Brain pericyte (primary cell): Measurements from ENCODE around the gene EFNA3.
"Not testable (repeated sequence)": the region's sequence is repeated elsewhere in the genome, so short reads cannot be mapped to it uniquely, and the experiment has no call there.

ENCODE experiments used
- DNase-seq: peaks from one replicate; pipeline ENCODE4 v3.0.0-alpha.2; 2012; ENCODE audit warnings: low read depth, low spot score

EFNA3 gene

DNA sequence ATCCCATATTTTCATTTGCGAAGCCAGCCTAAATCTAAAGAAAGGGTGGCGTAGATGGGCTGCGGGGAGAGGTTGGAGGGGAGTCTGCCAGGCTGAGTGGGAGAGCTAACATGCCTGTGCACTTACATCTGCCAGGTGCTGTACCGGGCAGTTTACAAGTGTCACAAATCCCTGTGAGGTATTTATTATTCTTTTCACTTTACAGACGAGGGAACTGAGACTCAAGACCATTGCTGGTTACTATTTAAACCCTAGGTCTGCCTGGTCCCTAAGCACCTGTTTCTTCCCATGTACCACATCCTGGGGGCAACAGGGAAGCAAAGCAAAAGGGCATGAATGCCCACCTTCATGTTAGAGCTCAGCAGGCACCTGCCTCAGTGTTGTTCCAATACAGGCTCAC lies 29.7 kb downstream of the EFNA3 start:
- no peak for DNase-seq

DNA sequence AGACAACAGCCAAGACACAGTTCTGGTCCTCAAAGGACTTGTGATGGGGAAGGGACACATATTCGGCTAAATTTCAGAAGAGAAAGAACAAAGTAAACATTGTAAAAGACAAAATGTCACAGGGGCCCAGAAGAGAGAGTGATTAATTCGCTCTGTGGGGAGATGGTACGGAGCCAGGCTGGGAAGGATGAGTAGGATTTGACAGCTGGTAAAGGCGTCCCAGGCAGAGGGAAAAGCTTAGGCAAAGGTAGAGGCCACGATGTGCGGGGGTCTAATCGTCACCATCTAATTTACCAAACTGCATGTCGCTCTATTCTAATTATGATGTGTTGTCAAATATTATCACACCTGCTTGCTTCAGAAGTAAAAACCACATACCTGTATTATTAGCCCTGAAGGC lies 31.7 kb downstream of the EFNA3 start:
- DNase-seq, result no peak

DNA sequence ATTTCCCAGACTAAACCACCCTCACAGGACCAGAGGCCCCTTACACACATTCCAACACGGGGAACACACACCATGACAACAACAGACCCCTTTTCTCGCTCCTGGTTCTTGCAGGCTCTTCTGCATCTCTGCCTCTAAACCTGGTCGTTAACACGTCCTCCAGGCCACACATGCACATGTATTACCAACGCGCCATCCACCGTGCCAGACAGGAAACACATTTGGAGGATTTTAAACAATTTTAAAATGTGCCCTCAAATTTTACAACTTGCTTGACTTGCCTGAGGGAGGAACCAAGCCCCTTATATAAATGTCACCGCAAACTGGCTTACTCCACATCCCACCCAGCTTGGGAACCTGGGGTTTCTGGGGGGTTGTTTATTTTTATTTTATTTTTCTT lies 32.2 kb downstream of the EFNA3 start:
- no peak for DNase-seq

- no peak for DNase-seq
Measured at GRCh38 chr1:155113450-155113980, 34.9 kb downstream of the EFNA3 start.

- DNase-seq, result no peak
Measured at GRCh38 chr1:155116113-155116764, 37.6 kb downstream of the EFNA3 start.

GRCh38 chr1:155117610-155118009 lies 39.0 kb downstream of the EFNA3 start:
- no peak for DNase-seq

DNA sequence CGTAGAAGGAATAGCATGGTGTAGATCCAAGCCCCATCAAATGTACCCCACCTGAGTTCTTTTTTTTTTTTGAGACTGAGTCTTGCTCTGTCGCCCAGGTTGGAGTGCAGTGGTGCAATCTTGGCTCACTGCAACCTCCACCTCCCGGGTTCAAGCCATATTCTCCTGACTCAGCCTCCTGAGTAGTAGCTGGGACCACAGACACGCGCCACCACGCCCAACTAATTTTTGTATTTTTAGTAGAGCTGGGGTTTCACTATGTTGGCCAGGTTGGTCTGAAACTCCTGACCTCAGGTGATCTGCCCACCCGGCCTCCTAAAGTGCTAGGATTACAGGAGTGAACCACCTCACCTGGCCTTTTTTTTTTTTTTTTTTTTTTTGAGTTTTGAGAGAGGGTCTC lies 39.5 kb downstream of the EFNA3 start:
- not testable (repeated sequence) for DNase-seq

DNA sequence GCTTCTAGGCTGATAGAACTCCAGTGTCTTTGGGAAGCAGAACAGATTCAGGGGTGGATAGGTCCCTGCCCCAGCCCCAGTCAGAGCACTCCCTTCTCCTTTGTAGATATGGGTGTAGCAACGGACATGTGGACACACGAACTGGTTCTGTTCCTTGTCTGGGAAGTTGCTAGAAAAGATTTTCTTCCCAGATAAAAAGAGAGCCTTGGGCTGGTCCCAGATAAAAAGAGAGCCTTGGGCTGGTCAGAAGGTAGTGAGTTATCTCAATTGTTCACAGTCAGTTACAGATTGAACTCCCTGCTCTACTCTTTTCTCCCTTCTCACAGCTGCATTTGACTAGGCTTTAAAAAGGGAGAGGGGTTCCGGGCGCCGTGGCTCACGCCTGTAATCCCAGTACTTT lies 41.6 kb downstream of the EFNA3 start:
- DNase-seq, result no peak

- no peak for DNase-seq
Measured at GRCh38 chr1:155121249-155121648, 42.6 kb downstream of the EFNA3 start.

DNA sequence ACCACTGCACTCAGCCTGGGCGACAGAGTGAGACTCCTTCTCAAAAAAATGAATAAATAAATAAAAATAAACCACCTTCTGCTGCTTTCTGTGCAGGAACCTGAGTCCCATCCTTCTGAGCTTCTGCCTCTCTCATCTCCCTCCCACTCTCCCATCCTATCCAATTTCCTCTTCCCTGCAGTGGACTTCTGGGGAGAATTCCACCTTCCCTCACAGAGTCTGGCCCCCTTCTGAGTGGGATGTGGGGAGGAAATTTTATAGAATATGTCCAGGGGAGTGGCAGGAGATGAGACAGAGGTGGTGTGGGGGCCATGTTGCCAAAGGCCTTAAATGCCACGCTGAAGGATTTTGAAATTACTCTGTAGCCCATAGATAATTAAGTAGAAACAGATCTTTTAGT lies 43.7 kb downstream of the EFNA3 start:
- no peak for DNase-seq

- no peak for DNase-seq
Measured at GRCh38 chr1:155123801-155124200, 45.2 kb downstream of the EFNA3 start.

- DNase-seq, result no peak
Measured at GRCh38 chr1:155124503-155125463, 46.1 kb downstream of the EFNA3 start.

DNA sequence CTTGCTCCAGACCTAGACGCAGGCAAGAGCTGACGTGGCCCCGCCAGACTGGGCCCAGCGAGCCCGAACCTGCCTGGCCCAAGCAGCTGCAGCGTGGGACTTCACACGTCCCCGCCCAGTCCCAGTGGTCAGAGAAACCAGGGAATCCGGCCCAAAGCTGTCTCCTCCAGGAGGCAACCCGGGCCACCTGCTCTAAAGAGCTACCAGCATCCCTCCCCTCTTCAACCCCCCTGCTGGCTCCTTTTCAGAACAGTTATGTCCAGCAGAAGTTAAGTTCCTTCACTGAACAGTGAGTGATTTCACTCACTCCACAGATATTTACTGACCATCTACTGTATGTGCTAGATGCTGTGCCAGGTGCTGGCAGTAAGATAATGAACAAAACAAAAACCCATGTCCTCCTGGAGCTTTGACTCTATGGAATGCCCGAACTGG lies 46.9 kb downstream of the EFNA3 start:
- no peak for DNase-seq

- DNase-seq, result peak; percentile 15
Measured at GRCh38 chr1:155125946-155126555, 47.4 kb downstream of the EFNA3 start.

GRCh38 chr1:155126556-155127104 lies 48.0 kb downstream of the EFNA3 start:
- DNase-seq, result peak; percentile 53

DNA sequence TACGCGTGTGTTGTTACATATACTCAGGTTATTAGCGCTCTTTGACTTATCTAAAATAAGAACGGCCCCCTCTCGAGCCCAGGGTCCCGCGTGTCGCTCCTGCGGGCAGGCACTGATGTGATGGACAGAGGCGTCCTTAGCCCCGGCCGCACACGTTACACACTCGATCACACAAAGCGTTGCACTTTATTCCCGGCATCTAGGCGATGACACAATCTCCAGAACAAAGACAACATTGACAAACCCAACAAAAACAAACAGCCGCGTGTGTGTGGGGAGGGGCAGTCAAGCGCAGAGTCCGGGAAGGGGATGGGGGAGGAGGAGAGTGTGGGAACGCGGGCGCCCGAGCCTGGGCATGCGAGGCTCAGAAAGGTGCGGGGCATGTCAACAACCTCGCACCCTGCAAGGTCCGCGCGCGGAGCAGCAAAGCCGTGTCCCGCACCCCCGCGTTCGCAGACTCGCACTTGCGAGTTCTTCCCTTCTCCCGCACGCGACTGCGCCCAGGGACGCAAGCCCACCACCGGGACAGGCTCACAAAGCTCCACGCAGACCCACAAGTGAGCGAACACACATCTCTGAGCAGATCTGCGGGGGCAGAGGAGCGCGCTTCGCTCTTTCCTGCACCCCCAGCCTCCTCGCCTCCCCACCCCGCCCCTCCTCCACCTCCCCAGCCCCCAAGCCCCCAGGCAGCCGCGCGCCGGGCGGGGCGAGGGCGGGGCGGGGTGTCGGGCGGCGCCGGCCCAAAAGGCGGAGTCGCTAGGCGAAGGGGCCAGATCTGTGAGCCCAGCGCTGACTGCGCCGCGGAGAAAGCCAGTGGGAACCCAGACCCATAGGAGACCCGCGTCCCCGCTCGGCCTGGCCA lies 48.7 kb downstream of the EFNA3 start, which contains the start of gene EFNA1:
Gene EFNA1, plus strand, starts transcription at position 772 of the 862 bp plus-strand sequence. CDS start 102 bp downstream, outside the sequence.
- peak; percentile 42 for DNase-seq

- DNase-seq, result no peak
Measured at GRCh38 chr1:155127967-155128754, 49.5 kb downstream of the EFNA3 start.

DNA sequence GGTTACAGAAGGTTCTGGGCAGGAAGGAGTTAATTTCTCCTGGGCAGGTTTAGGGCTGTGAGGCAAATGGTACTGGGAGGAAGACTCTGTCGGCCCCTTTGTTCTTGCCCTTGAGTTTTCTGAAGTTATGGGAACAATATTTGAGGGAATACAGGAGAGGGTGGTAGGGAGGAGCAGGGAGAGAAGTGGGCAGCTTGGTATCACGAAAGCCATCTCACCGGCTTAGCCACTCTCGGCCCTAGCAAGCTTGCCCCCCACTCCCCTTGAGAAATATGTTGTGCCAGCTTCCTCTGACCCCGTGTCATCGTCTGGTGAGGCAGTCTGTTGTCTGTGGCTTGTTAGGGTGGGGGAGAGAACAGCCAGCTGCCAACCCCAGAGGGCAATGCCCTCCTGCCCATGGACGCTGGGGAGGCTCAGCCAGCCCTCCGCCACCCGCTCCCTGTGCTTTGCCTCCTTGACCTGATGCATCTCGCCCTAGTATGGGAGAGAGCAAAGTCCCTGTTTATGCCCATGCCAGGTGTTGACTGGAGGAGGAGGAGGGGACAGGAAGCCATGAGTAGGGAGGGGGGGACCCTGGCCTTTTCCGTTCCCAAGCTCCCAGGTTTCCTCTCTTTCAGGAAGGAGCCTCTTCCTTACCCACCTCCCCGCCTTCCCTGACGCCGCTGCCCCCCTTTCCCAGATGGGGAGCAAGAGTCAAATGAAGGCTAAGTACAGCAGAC lies 50.3 kb downstream of the EFNA3 start:
- DNase-seq, result no peak

GRCh38 chr1:155130272-155131006 lies 51.8 kb downstream of the EFNA3 start:
- DNase-seq, result no peak
